ENCODE results near the gene RRP1B.
A peak's percentile ranks its signal among the peaks of the same experiment; 100 is the strongest.
"Not testable (repeated sequence)": the region's sequence is repeated elsewhere in the genome, so short reads cannot be mapped to it uniquely, and the experiment has no call there.

Gene RRP1B

GRCh38 chr21:43653626-43654025 lies 5.7 kb upstream of the RRP1B start:
- Mint-ChIP-seq H3K4me1 (no peaks in the 10 kb centered on the region), H3K27me3 (peaks cover 2% of the 10 kb centered on the region), H3K36me3 (no peaks in the 10 kb centered on the region), H3K4me3 (no peak overlapping the region), H3K9me3 (no peaks in the 10 kb centered on the region), H3K27ac (no peak overlapping the region)
- ATAC-seq = no peak

GRCh38 chr21:43654806-43655489 lies 4.4 kb upstream of the RRP1B start:
- H3K27ac Mint-ChIP-seq = no peak overlapping the region
- no peak overlapping the region for H3K4me3 Mint-ChIP-seq
- ATAC-seq = no peak
- H3K4me1 Mint-ChIP-seq = peaks cover 3% of the 10 kb centered on the region
- no peaks in the 10 kb centered on the region for H3K27me3 Mint-ChIP-seq
- H3K9me3 Mint-ChIP-seq = no peaks in the 10 kb centered on the region
- no peaks in the 10 kb centered on the region for H3K36me3 Mint-ChIP-seq

DNA sequence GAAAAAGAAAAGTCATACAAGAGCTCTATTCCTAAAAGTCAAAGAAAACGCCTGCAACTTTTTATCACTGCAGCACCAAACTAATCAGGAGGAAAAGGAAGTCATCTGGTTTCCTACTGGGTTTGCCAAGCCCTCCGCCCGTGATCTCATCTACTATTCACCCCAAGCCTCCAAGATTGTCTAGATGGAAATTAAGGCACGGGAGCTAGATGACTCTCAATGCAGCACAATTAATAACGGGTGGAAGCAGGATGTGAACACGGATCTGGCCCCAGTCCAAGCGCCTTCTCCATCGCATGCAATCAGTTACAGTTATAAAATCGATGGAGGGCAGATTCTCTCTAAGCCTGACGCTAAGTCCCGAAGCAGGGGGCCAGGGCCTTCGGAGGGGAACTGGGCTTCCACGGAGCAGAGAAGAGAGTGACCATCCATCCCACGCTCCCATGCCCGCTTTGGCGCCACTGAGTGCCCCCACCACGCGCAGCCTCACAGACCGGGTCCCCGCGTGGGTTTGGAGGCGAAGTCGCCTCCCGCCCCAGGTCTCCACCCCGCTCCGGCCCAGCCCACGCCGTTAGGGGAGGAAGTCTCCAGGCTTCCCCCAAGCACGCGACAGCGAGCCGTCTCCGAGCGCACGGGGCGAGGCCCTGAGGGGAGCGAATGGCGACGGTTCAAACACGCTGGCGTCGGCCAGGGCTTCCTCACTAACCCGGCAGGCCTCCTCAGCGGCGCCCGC lies 1.8 kb upstream of the RRP1B start:
- Mint-ChIP-seq H3K27ac (no peak overlapping the region), H3K36me3 (peaks cover 9% of the 10 kb centered on the region), H3K9me3 (no peaks in the 10 kb centered on the region), H3K27me3 (no peaks in the 10 kb centered on the region), H3K4me3 (no peak overlapping the region), H3K4me1 (peaks cover 24% of the 10 kb centered on the region)
- ATAC-seq = no peak

DNA sequence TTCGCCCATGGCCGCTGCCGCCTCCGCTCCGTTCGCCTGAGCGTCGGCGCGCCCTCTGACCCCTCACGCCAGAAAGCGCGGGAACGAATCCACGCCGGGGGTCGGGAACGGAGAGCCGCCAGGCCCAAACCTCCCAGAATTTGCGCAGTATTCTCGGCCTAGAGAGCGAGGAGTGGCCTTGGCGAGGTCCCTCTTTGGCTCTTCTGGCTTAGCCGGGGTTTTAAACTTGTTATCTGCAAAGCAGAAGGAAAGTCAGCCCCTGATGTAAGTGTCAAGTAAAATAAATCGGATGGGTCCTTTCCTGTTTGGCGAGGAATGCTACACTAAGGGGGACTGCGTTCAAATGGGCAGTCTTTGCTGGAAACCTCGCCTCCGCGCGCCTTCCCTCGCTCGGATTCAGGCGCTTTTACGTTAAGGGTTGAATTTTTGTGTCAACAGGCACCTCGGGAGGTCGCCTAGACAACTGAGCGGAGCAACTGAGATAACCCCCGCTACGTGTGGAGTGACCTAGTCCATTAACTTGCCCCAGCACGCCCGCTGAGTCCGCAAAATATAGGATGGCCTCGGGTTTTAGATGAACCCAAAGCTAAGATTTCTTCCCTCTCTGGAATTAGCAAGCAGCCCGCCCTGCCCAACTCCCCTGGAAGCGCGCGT lies 1.1 kb upstream of the RRP1B start:
- peaks cover 24% of the 10 kb centered on the region for H3K4me1 Mint-ChIP-seq
- no peak for ATAC-seq

GRCh38 chr21:43658769-43659135 lies 608 bp upstream of the RRP1B start:
- H3K4me3 Mint-ChIP-seq = peak overlapping the region; percentile 89

More for the DNA sequence above, 1.1 kb upstream of the RRP1B start:
- Mint-ChIP-seq H3K27me3 (no peaks in the 10 kb centered on the region), H3K36me3 (peaks cover 9% of the 10 kb centered on the region), H3K27ac (no peak overlapping the region), H3K4me3 (no peak overlapping the region), H3K9me3 (no peaks in the 10 kb centered on the region)

DNA sequence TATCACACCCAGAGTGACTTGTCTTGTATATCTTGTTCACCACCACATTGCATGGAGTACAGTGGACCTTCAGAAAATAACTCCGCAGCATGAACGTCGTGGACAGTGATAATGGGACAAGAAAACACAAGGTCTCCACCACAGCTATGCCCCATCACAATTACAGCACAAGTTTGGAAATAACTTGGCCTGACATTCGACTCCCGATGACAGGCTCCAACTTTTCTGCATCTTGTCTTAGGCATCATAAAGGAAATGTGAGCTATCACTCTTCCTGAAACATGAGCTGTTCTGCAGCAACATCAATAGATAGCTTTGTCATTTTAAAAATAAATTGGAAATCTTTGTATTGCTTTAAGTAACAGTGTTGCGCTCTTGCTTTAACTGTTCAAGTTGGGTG lies 2.9 kb downstream of the RRP1B start:
- no peak overlapping the region for H3K4me3 Mint-ChIP-seq
- peaks cover 31% of the 10 kb centered on the region for H3K36me3 Mint-ChIP-seq
- no peak for ATAC-seq
- peaks cover 3% of the 10 kb centered on the region for H3K9me3 Mint-ChIP-seq
- H3K27ac Mint-ChIP-seq = no peak overlapping the region
- no peaks in the 10 kb centered on the region for H3K27me3 Mint-ChIP-seq
- H3K4me1 Mint-ChIP-seq = peaks cover 35% of the 10 kb centered on the region

More at GRCh38 chr21:43658769-43659135, 608 bp upstream of the RRP1B start:
- Mint-ChIP-seq H3K36me3 (peaks cover 9% of the 10 kb centered on the region), H3K27me3 (no peaks in the 10 kb centered on the region), H3K4me1 (peaks cover 24% of the 10 kb centered on the region), H3K27ac (peak overlapping the region; percentile 90), H3K9me3 (no peaks in the 10 kb centered on the region)
- ATAC-seq = no peak

DNA sequence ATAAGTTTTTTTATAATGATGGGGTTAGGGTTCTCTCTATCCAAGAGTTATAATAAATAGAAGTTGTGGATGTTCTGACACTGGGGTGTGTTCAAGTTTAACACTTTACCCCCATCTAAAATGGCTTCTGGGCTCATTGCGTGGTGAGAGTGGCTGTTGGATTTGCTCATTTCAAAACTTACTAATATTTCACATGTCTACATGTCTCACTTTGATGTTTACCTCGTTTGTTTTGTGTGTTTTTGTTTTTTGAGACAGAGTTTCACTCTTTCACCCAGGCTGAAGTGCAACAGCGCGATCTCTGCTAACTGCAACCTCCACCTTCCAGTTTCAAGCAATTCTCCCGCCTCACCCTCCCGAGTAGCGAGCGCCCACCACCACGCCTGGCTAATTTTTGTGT lies 3.7 kb downstream of the RRP1B start:
- peaks cover 36% of the 10 kb centered on the region for H3K36me3 Mint-ChIP-seq
- H3K9me3 Mint-ChIP-seq = peaks cover 3% of the 10 kb centered on the region
- H3K4me1 Mint-ChIP-seq = peaks cover 41% of the 10 kb centered on the region
- H3K27me3 Mint-ChIP-seq = no peaks in the 10 kb centered on the region
- H3K27ac Mint-ChIP-seq = no peak overlapping the region
- no peak overlapping the region for H3K4me3 Mint-ChIP-seq
- no peak for ATAC-seq

DNA sequence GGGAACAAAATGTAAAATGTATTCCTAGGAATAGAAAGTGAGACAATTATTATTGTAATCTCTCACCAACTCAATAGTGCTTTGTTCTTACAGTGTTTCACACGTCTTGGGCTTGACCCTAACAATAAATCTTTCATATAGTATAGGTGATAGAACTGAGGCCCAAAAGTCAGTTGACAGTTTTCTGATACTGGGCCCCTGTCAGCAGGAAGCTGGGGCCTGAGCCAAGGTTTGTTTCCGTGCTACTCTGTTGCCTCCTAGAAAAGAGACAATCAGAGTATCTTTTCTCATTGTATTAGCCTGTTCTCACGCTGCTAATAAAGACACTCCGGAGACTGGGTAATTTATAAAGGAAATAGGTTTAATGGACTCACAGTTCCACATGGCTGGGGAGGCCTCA lies 5.0 kb downstream of the RRP1B start:
- no peaks in the 10 kb centered on the region for H3K27me3 Mint-ChIP-seq
- H3K36me3 Mint-ChIP-seq = peaks cover 36% of the 10 kb centered on the region
- no peak overlapping the region for H3K27ac Mint-ChIP-seq
- ATAC-seq = no peak
- H3K9me3 Mint-ChIP-seq = peaks cover 3% of the 10 kb centered on the region
- H3K4me3 Mint-ChIP-seq = no peak overlapping the region
- peaks cover 41% of the 10 kb centered on the region for H3K4me1 Mint-ChIP-seq

DNA sequence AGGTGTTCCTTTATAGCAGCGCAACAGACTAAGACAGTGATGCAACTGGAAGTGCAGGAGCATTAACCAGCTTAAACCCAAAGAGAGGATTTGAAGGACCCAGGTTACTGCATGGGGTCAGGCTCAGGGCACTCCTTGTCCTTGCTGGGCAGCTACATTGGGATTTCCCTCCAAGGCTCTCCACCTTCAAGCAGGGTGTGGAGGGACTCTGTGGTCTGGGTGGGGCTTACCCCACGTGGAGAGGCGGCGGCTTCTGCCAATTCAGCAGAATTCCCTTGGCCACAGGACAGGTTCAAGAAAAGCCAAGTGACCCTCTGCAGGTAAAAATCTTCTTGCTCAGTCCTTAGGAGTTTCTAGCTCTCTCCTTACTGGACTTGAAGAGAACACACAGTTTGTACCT lies 6.5 kb downstream of the RRP1B start:
- peaks cover 29% of the 10 kb centered on the region for H3K4me1 Mint-ChIP-seq
- peaks cover 3% of the 10 kb centered on the region for H3K9me3 Mint-ChIP-seq
- H3K36me3 Mint-ChIP-seq = peaks cover 45% of the 10 kb centered on the region
- no peak overlapping the region for H3K4me3 Mint-ChIP-seq
- ATAC-seq = no peak
- no peaks in the 10 kb centered on the region for H3K27me3 Mint-ChIP-seq
- no peak overlapping the region for H3K27ac Mint-ChIP-seq

DNA sequence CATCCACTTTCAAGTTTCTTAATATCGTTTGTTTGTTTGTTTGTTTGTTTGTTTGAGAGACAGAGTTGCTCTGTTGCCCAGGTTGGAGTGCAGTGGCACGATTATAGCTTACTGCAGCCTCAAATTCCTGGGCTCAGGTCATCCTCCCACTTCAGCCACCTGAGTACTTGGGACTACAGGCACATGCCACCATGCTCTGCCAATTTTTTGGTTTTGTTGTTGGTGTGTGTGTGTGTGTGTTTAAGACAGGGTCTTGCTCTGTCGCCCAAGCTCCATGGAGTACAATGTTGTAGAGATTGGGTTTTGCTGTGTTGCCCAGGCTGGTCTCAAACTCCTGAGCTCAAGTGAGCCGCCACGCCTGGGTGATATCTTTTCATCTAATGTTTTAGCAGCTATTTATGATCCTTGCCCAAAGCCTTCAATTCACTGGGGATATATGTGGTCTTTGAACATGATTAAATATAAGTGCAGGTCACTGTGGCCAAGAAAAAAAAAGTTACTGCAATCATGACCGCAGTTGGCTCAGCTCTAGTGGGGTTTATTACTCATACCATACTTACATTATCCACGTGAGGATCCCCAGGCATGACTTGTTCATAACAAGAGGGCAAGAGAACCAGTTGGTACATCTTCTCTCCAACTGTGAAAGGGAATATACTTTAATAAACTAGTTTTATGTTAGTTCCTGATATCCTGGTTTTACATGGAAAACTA lies 8.0 kb downstream of the RRP1B start:
- Mint-ChIP-seq H3K4me1 (peaks cover 17% of the 10 kb centered on the region), H3K4me3 (no peak overlapping the region), H3K27me3 (no peaks in the 10 kb centered on the region), H3K27ac (peak overlapping the region; percentile 72), H3K9me3 (peaks cover 3% of the 10 kb centered on the region), H3K36me3 (peaks cover 36% of the 10 kb centered on the region)
- peak; percentile 66 for ATAC-seq

DNA sequence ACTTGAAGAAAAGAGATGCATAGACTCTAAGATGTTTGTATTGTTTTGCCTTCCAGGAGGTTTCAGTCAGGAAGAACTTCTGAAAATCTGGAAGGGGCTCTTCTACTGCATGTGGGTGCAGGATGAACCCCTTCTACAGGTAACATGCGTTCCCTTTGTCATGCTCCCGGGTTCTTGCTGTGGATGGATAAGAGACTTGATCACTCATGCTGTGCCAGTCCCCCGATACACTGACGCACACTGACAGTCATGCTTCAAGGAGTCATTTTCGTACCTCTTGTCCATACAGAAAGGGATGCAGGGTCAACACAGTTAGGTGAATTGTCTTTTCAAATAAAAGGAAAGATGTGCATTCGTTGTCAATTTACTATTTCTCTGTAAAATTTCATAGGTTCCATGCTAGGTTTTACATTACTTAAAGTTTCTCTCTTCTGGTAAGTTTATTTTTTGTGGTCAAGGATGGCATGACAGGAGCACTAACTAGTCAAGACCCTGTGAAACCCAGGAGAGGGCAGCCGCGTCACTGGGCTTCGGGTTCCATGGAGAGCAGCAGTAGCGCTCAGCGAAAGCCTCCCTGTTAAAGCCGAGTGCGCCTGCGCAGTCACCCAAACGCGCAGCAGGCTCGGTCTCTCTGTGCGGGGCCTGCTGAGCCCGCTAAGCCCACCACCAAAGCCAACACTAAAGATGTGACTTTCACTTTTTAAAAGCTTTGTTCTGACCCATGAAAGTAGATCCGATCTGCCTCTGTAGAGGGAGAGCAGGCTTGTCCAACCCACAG lies 10.7 kb downstream of the RRP1B start:
- ATAC-seq = no peak
- H3K36me3 Mint-ChIP-seq = peaks cover 42% of the 10 kb centered on the region
- peaks cover 3% of the 10 kb centered on the region for H3K9me3 Mint-ChIP-seq
- H3K4me1 Mint-ChIP-seq = peaks cover 17% of the 10 kb centered on the region
- no peaks in the 10 kb centered on the region for H3K27me3 Mint-ChIP-seq
- H3K4me3 Mint-ChIP-seq = no peak overlapping the region
- no peak overlapping the region for H3K27ac Mint-ChIP-seq

DNA sequence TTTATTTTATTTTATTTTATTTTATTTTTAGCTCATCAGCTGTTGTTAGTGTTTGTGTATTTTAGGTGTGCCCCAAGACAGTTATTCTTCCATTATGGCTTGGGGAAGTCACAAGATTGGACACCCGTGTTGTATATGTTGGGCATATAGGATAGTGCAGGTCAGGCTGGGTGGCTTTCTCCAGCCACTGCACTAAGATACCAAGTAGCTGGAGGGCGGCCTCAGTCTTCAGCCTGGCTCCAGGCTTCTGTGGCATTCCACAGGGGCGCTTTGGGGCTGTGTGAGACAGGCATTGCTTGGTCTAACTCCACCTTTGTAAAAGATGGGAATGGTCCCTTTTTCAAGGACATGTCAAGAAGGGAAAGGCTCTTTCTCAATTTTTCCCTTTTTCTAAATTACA lies 16.5 kb downstream of the RRP1B start:
- Mint-ChIP-seq H3K27ac (no peak overlapping the region), H3K4me1 (no peaks in the 10 kb centered on the region), H3K4me3 (no peak overlapping the region), H3K36me3 (peaks cover 55% of the 10 kb centered on the region), H3K9me3 (no peaks in the 10 kb centered on the region), H3K27me3 (no peaks in the 10 kb centered on the region)
- ATAC-seq = no peak

- H3K4me3 Mint-ChIP-seq = no peak overlapping the region
- no peaks in the 10 kb centered on the region for H3K27me3 Mint-ChIP-seq
- H3K4me1 Mint-ChIP-seq = no peaks in the 10 kb centered on the region
- H3K36me3 Mint-ChIP-seq = peaks cover 55% of the 10 kb centered on the region
- H3K9me3 Mint-ChIP-seq = no peaks in the 10 kb centered on the region
- H3K27ac Mint-ChIP-seq = no peak overlapping the region
- no peak for ATAC-seq
Observed at GRCh38 chr21:43676391-43676790, 17.0 kb downstream of the RRP1B start.

DNA sequence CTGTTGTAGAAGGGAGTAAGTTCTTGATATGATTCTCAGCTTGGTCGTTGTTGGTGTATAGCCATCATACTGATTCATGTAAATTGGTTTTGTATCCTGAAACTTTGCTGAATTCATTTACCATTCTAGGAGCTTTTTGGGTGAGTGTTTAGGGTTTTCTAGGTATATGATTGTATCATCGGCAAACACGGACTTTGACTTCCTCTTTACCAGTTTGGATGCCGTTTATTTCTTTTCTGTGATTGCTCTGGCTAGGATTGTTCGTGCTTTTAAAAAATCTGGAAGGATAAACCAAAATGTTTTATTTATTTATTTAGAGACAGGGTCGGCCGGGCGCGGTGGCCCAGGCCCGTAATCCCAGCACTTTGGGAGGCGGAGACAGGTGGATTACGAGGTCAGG lies 20.6 kb downstream of the RRP1B start:
- Mint-ChIP-seq H3K9me3 (no peaks in the 10 kb centered on the region), H3K4me3 (no peak overlapping the region), H3K27me3 (no peaks in the 10 kb centered on the region), H3K36me3 (peaks cover 65% of the 10 kb centered on the region), H3K4me1 (no peaks in the 10 kb centered on the region), H3K27ac (no peak overlapping the region)
- ATAC-seq = no peak

GRCh38 chr21:43680421-43680820 lies 21.1 kb downstream of the RRP1B start:
- not testable (repeated sequence) for H3K4me3 Mint-ChIP-seq, H3K9me3 Mint-ChIP-seq, H3K4me1 Mint-ChIP-seq, H3K27me3 Mint-ChIP-seq, ATAC-seq, H3K27ac Mint-ChIP-seq
- H3K36me3 Mint-ChIP-seq = peaks cover 67% of the 10 kb centered on the region
